Endothelial cell of umbilical vein (primary cell): ENCODE measurements around the gene HAGH. TPM values are rescaled to one million over a fixed set of nuclear protein-coding genes. Genes with fewer than 3 reads are reported as not detected.
A peak's percentile ranks its signal among the peaks of the same experiment; 100 is the strongest.

Source experiments
- BruUV-seq: library from RNA; stranded (reverse); fragments of 400-500 nt; replicated peaks from 2 replicates; lab custom pipeline; 2021; lab: Mats Ljungman, UMichigan
- CTCF ChIA-PET: fragments of 300-600, 350-600 bp; sonication (Branson Sonifier 250); formaldehyde crosslinking; loops from one replicate; lab custom pipeline; 2021; ENCODE audit warnings: antibody characterized with exemption, inconsistent platforms; lab: Charles Lee
- POLR2A ChIA-PET: fragments of 300-600, 350-600 bp; sonication (Branson Sonifier 250); formaldehyde crosslinking; loops from one replicate; lab custom pipeline; 2021; ENCODE audit warnings: antibody characterized with exemption, inconsistent platforms; lab: Charles Lee
- DNase-seq: peaks from one replicate; pipeline ENCODE4 v3.0.0-alpha.2; 2011; ENCODE audit warnings: low read depth, low spot score
- FAIRE-seq: peaks from 2 replicates; lab custom pipeline; 2011; peaks lifted over from hg19 to GRCh38; lab: Jason Lieb, UNC
- H2AFZ ChIP-seq: 2 replicates; pipeline ENCODE4 v1.6.0; 2012; ENCODE audit warnings: low read depth, low read length, control low read depth, inconsistent platforms
- H3K27ac ChIP-seq: 2 replicates; pipeline ENCODE4 v1.5.1; 2011; ENCODE audit warnings: low read depth, mild to moderate bottlenecking, control low read depth, low read length, moderate library complexity; ENCODE audit not compliant: insufficient read depth
- H3K27me3 ChIP-seq, 2 experiments: 2 replicates each; pipeline versions ENCODE4 v1.6.0 to v1.6.1; 2011; ENCODE audit warnings: low read length in 2 of 2, mixed read lengths in 1 of 2; ENCODE audit not compliant: control insufficient read depth in 2 of 2, insufficient read depth in 2 of 2
- H3K36me3 ChIP-seq, 2 experiments: 2 replicates in 1 of 2; 3 replicates in 1 of 2; pipeline ENCODE4 v1.5.1; 2011; ENCODE audit warnings: low read length in 2 of 2, mild to moderate bottlenecking in 1 of 2, moderate library complexity in 1 of 2; ENCODE audit not compliant: control insufficient read depth in 2 of 2, insufficient read depth in 2 of 2; ENCODE audit errors: extremely low read depth in 1 of 2
- H3K4me1 ChIP-seq: 3 replicates; pipeline ENCODE4 v1.5.1; 2011; ENCODE audit warnings: mild to moderate bottlenecking, low read length; ENCODE audit not compliant: control insufficient read depth, insufficient read depth; ENCODE audit errors: extremely low read depth
- H3K4me2 ChIP-seq: 2 replicates; pipeline ENCODE4 v1.6.1; 2011; ENCODE audit warnings: low read length, control low read depth, mixed read lengths; ENCODE audit not compliant: insufficient read depth
- H3K4me3 ChIP-seq, 3 experiments: fragments of 200-600 bp in 1 of 3; sonication (generic), shearing (Covaris generic) in 1 of 3; replicated peaks in 1 of 3; 2 replicates each; pipeline ENCODE4 v1.5.1; 2011 to 2016; ENCODE audit warnings: control low read depth in 3 of 3, low read length in 3 of 3, mild to moderate bottlenecking in 2 of 3, inconsistent platforms in 1 of 3, low read depth in 1 of 3, moderate library complexity in 1 of 3; ENCODE audit not compliant: insufficient read depth in 1 of 3
- H3K79me2 ChIP-seq: 2 replicates; pipeline ENCODE4 v1.6.0; 2012; ENCODE audit warnings: low read length, inconsistent platforms; ENCODE audit not compliant: control insufficient read depth, insufficient read depth
- H3K9ac ChIP-seq: replicated peaks from 2 replicates; pipeline ENCODE3; 2011; ENCODE audit warnings: low read length, control low read depth; ENCODE audit not compliant: insufficient read depth; ENCODE audit errors: extremely low read depth
- H3K9me1 ChIP-seq: replicated peaks from 3 replicates; pipeline ENCODE4 v1.6.0; 2011; ENCODE audit warnings: mild to moderate bottlenecking, low read length; ENCODE audit not compliant: control insufficient read depth, insufficient read depth; ENCODE audit errors: extremely low read depth
- H3K9me3 ChIP-seq: replicated peaks from 2 replicates; pipeline ENCODE4 v1.5.1; 2012; ENCODE audit warnings: low read length, inconsistent platforms; ENCODE audit not compliant: control insufficient read depth, insufficient read depth
- H4K20me1 ChIP-seq: replicated peaks from 2 replicates; pipeline ENCODE3; 2011; ENCODE audit warnings: mild to moderate bottlenecking, low read length; ENCODE audit not compliant: control insufficient read depth, insufficient read depth; ENCODE audit errors: extremely low read depth
- EZH2 ChIP-seq: IDR thresholded peaks from 2 replicates; pipeline ENCODE4 v1.6.1; 2012; ENCODE audit warnings: borderline replicate concordance, low read depth, mild to moderate bottlenecking, moderate library complexity, low read length, inconsistent platforms; ENCODE audit not compliant: severe bottlenecking
- FOS ChIP-seq: IDR thresholded peaks from 2 replicates; pipeline ENCODE4 v1.6.1; 2011; ENCODE audit warnings: mild to moderate bottlenecking, low read length, moderate library complexity, borderline replicate concordance; ENCODE audit not compliant: insufficient read depth
- GATA2 ChIP-seq: IDR thresholded peaks from 2 replicates; pipeline ENCODE4 v1.7.0; 2011; ENCODE audit warnings: low read depth, mild to moderate bottlenecking, moderate library complexity, mixed read lengths, low read length; ENCODE audit not compliant: insufficient read length, insufficient read depth
- JUN ChIP-seq: IDR thresholded peaks from 2 replicates; pipeline ENCODE4 v1.6.1; 2011; ENCODE audit warnings: borderline replicate concordance, low read depth; ENCODE audit not compliant: insufficient read length, insufficient read depth
- MYC ChIP-seq: IDR thresholded peaks from one replicate; pipeline ENCODE4 v1.6.1; 2011; ENCODE audit warnings: mild to moderate bottlenecking, low read depth, low read length
- POLR2A ChIP-seq: IDR thresholded peaks from 2 replicates; pipeline ENCODE4 v1.6.1; 2012; ENCODE audit warnings: low read depth, mild to moderate bottlenecking, control low read depth, low read length
- POLR2AphosphoS5 ChIP-seq: IDR thresholded peaks from 2 replicates; pipeline ENCODE4 v1.6.1; 2012; ENCODE audit warnings: low read depth, mild to moderate bottlenecking, control low read depth, low read length, moderate library complexity; ENCODE audit not compliant: insufficient read depth
- dilution Hi-C: fragments of 300-500 bp; cut with MboI; formaldehyde crosslinking; loops from one replicate; pipeline ENCODE4 v1.15.0; 2019; ENCODE audit warnings: low sequenced_read_pairs; ENCODE audit not compliant: extremely low pct_ligation_motif_present
- intact Hi-C: fragments of 100-400 bp; cut with micrococcal nuclease; formaldehyde crosslinking; loops from one replicate; pipeline ENCODE4 v1.10.0; 2022
- polyA plus RNA-seq, 4 experiments: library from polyadenylated mRNA; depleted of rRNA in 3 of 4; stranded (reverse) in 3 of 4; unstranded in 1 of 4; fragments of >200 nt; gene quantifications; 2 replicates each; pipeline versions ENCODE4 v1.2.1 to v1.2.3, GENCODE V29; 2011 to 2012; ENCODE audit warnings: missing spikeins in 1 of 4
- total RNA-seq: library from RNA; stranded (reverse); gene quantifications from 2 replicates; pipeline ENCODE4 v1.2.3, GENCODE V29; 2021
- TF ChIP-seq, protein P1 (sequence below): IDR thresholded peaks from 2 replicates; pipeline ENCODE4 v1.6.1; 2011; ENCODE audit not compliant: insufficient read depth, insufficient read length
- TF ChIP-seq, protein P2 (sequence below), 2 donors: IDR thresholded peaks; 1 replicate in 1 of 2; 2 replicates in 1 of 2; pipeline ENCODE4 v1.5.1; 2011; ENCODE audit warnings: low read length in 2 of 2, mild to moderate bottlenecking in 2 of 2, moderate library complexity in 2 of 2, control low read depth in 1 of 2, inconsistent platforms in 1 of 2, low read depth in 1 of 2; ENCODE audit not compliant: insufficient read depth in 1 of 2; ENCODE audit errors: extremely low read depth in 1 of 2

HAGH gene
- total and polyA plus RNA-seq, 2 donors (not counting 3 experiments of a cell fraction or from before 2014, with no cell fraction given), result 54.3 to 84.2 TPM

DNA sequence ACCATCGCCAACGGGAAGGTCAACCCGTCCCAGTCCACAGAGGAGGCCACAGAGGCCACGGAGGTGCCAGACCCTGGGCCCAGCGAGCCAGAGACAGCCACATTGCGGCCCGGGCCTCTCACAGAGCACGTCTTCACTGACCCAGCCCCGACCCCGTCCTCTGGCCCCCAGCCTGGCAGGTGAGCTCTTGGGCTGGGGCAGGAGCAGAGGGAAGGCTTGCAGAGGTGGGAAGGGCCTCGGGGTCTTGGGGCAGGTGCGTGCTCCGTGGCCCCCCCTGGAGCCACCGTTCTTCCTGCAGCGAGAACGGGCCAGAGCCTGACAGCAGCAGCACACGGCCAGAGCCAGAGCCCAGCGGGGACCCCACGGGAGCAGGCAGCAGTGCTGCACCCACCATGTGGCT, 60.4 kb downstream of the HAGH start:
- BruUV-seq, result TSS peak; percentile 9
- H3K27me3 ChIP-seq, result no peaks in the 10 kb centered on the region
- dilution Hi-C loops (no loop called here), intact Hi-C loops (no loop called here)
- H3K79me2 ChIP-seq, result no peaks in the 10 kb centered on the region
- no peak overlapping the region for H2AFZ ChIP-seq
- H3K9me3 ChIP-seq, result no peaks in the 10 kb centered on the region
- H3K36me3 ChIP-seq, result peaks cover 5 to 46% of the 10 kb centered on the region in 2 experiments
- DNase-seq (no peak), FAIRE-seq (no peak)
- H3K4me2 ChIP-seq, result no peak overlapping the region
- ChIA-PET POLR2A (no interaction called here), CTCF (no interaction called here)
- no peaks in the 10 kb centered on the region for H4K20me1 ChIP-seq
- H3K27ac ChIP-seq, result no peak overlapping the region
- no peak overlapping the region for H3K4me3 ChIP-seq
- no peak for TF ChIP-seq FOS
- no peak for TF ChIP-seq GATA2
- no peak for TF ChIP-seq EZH2
- TF ChIP-seq, protein P1, sequence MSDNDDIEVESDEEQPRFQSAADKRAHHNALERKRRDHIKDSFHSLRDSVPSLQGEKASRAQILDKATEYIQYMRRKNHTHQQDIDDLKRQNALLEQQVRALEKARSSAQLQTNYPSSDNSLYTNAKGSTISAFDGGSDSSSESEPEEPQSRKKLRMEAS, result no peak
- no peak for TF ChIP-seq POLR2A
- TF ChIP-seq, protein P2, sequence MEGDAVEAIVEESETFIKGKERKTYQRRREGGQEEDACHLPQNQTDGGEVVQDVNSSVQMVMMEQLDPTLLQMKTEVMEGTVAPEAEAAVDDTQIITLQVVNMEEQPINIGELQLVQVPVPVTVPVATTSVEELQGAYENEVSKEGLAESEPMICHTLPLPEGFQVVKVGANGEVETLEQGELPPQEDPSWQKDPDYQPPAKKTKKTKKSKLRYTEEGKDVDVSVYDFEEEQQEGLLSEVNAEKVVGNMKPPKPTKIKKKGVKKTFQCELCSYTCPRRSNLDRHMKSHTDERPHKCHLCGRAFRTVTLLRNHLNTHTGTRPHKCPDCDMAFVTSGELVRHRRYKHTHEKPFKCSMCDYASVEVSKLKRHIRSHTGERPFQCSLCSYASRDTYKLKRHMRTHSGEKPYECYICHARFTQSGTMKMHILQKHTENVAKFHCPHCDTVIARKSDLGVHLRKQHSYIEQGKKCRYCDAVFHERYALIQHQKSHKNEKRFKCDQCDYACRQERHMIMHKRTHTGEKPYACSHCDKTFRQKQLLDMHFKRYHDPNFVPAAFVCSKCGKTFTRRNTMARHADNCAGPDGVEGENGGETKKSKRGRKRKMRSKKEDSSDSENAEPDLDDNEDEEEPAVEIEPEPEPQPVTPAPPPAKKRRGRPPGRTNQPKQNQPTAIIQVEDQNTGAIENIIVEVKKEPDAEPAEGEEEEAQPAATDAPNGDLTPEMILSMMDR (IDR thresholded peaks at IDR 0.05; ENCODE audit: extremely low read depth in 1 of 2, insufficient read depth in 1 of 2, low read depth in 1 of 2, low read length in 2 of 2), result no peak
- TF ChIP-seq POLR2AphosphoS5, result no peak
- TF ChIP-seq MYC, result no peak
- TF ChIP-seq JUN, result no peak
- no peaks in the 10 kb centered on the region for H3K9me1 ChIP-seq
- no peak overlapping the region for H3K9ac ChIP-seq
- H3K4me1 ChIP-seq, result peaks cover 6% of the 10 kb centered on the region
